SU-DHL-6 (cell line): ENCODE data around the gene LGALS9B.
"Not testable (repeated sequence)": the region's sequence is repeated elsewhere in the genome, so short reads cannot be mapped to it uniquely, and the experiment has no call there.

ENCODE experiments used
- H2AFZ ChIP-seq: fragments of 200-600 bp; sonication (generic); 2 replicates; pipeline ENCODE4 v1.6.1; 2014; ENCODE audit warnings: low read depth, mild to moderate bottlenecking, moderate library complexity, mixed read lengths, antibody characterized with exemption, low read length; ENCODE audit not compliant: severe bottlenecking
- H3F3A ChIP-seq: fragments of 200-600 bp; shearing (Covaris generic); 2 replicates; pipeline ENCODE4 v1.6.0; 2016; ENCODE audit warnings: antibody characterized with exemption, mild to moderate bottlenecking; ENCODE audit not compliant: insufficient read depth
- H3K27ac ChIP-seq: fragments of 200-600 bp; sonication (generic); 2 replicates; pipeline ENCODE4 v1.5.1; 2016; ENCODE audit warnings: low read depth, mild to moderate bottlenecking, low read length, moderate library complexity, mixed read lengths
- H3K27me3 ChIP-seq: fragments of 200-600 bp; sonication (generic), shearing (Covaris generic); 2 replicates; pipeline ENCODE4 v1.6.0; 2014; ENCODE audit warnings: mild to moderate bottlenecking, low read length
- H3K36me3 ChIP-seq: fragments of 200-600 bp; sonication (generic); 2 replicates; pipeline ENCODE4 v1.6.1; 2014; ENCODE audit warnings: mild to moderate bottlenecking, low read length, mixed read lengths
- H3K4me2 ChIP-seq: fragments of 300-600, 200-600 bp; shearing (Covaris generic), sonication (generic); 2 replicates; pipeline ENCODE4 v1.6.0; 2014; ENCODE audit warnings: low read length, low read depth, mild to moderate bottlenecking; ENCODE audit not compliant: poor library complexity, severe bottlenecking
- H3K4me3 ChIP-seq: fragments of 200-600 bp; sonication (generic); 2 replicates; pipeline ENCODE4 v1.5.1; 2014; ENCODE audit warnings: antibody characterized with exemption, low read length, mild to moderate bottlenecking, mixed read lengths; ENCODE audit not compliant: insufficient read depth, poor library complexity, severe bottlenecking
- H3K79me2 ChIP-seq: fragments of 200-600 bp; sonication (generic); 2 replicates; pipeline ENCODE4 v1.6.1; 2014; ENCODE audit warnings: mild to moderate bottlenecking, low read length, moderate library complexity; ENCODE audit not compliant: insufficient read depth
- H3K9ac ChIP-seq: fragments of 200-600 bp; sonication (generic); 2 replicates; pipeline ENCODE4 v1.7.0; 2014; ENCODE audit warnings: mild to moderate bottlenecking, low read length
- H3K9me2 ChIP-seq: fragments of 200-600 bp; sonication (generic); replicated peaks from 2 replicates; pipeline ENCODE4 v1.6.1; 2014; ENCODE audit warnings: low read length; ENCODE audit not compliant: insufficient read depth
- H3K9me3 ChIP-seq: fragments of 200-600 bp; sonication (generic); 2 replicates; pipeline ENCODE4 v1.6.1; 2014; ENCODE audit warnings: low read length, mixed read lengths; ENCODE audit not compliant: insufficient read depth
- H4K20me1 ChIP-seq: fragments of 200-600 bp; sonication (generic); 2 replicates; pipeline ENCODE4 v1.6.1; 2014; ENCODE audit warnings: low read depth, mild to moderate bottlenecking, antibody characterized with exemption, low read length, moderate library complexity, mixed read lengths

The LGALS9B gene

DNA sequence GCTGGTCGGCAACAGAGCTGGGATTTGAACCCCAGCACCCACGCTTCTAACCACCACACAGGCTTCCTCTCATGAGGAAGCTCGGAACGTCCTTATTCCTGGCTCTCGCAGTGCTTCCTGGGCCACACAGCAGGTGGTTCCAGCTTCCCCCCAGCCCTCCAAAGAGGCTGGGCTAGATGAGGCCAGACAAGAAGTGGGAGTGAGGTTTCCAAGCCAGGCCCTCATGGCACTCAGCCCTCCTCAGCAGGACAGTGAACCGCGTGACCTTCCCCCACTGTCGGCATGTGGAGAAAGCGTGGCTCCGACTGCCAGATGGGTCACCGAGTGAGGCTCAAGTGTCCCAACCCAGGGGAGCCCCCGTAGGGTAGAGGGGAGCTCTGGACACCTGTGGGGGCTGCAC, 1.8 kb downstream of the LGALS9B start:
- H3K36me3 ChIP-seq, H3K27ac ChIP-seq, H3K9me2 ChIP-seq, H3F3A ChIP-seq, H2AFZ ChIP-seq, H3K9ac ChIP-seq, H3K4me3 ChIP-seq, H4K20me1 ChIP-seq, H3K9me3 ChIP-seq, H3K27me3 ChIP-seq, H3K79me2 ChIP-seq, H3K4me2 ChIP-seq: not testable (repeated sequence)

- H3K9ac ChIP-seq, H3K27me3 ChIP-seq, H3K79me2 ChIP-seq, H3K9me2 ChIP-seq, H3K9me3 ChIP-seq, H3K36me3 ChIP-seq, H3F3A ChIP-seq, H3K4me2 ChIP-seq, H3K4me3 ChIP-seq, H4K20me1 ChIP-seq, H2AFZ ChIP-seq, H3K27ac ChIP-seq: not testable (repeated sequence)
These were observed 2.4 kb downstream of the LGALS9B start for GRCh38 chr17:20464854-20465414.

- not testable (repeated sequence) for H3K36me3 ChIP-seq, H3K27ac ChIP-seq, H3K9ac ChIP-seq
These were observed 5.2 kb downstream of the LGALS9B start for GRCh38 chr17:20462158-20462557.

DNA sequence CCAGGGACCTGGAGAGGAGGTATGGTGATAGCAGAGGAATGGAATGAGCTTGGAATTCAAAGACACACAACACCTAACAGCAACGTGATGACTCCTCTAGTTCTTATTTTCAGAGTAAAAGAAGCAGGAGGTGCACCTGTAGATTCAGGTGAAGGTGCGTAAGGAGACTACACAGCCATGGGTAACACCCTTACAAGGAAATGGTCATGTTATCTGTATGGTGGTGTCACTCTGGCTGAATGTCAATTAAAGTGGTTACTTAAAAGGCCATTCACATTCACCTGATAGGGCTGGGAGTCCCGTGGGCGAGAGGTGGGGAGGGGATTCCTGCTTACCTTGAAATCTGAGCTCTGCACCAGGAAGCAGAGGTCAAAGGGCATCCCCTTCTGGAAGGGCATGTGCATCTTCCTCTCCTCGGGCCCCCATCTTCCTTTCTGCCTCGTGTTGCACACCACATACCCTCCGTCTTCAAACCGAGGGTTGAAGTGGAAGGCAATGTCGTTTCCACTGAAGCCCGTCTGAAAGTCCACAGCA, 9.4 kb downstream of the LGALS9B start:
- H4K20me1 ChIP-seq, H3K36me3 ChIP-seq, H3K9me3 ChIP-seq: not testable (repeated sequence)

More at GRCh38 chr17:20462158-20462557, 5.2 kb downstream of the LGALS9B start:
- not testable (repeated sequence) for H3K79me2 ChIP-seq, H3K4me3 ChIP-seq, H2AFZ ChIP-seq, H3K9me2 ChIP-seq, H3F3A ChIP-seq, H3K4me2 ChIP-seq, H4K20me1 ChIP-seq, H3K27me3 ChIP-seq, H3K9me3 ChIP-seq

GRCh38 chr17:20455106-20455505, 12.2 kb downstream of the LGALS9B start:
- not testable (repeated sequence) for H3K27me3 ChIP-seq, H3K27ac ChIP-seq, H3K9me2 ChIP-seq, H3K4me3 ChIP-seq, H3K4me2 ChIP-seq, H3F3A ChIP-seq, H3K9me3 ChIP-seq, H3K36me3 ChIP-seq, H3K79me2 ChIP-seq, H2AFZ ChIP-seq, H4K20me1 ChIP-seq, H3K9ac ChIP-seq

More for the DNA sequence above, 9.4 kb downstream of the LGALS9B start:
- not testable (repeated sequence) for H3F3A ChIP-seq, H3K27me3 ChIP-seq, H3K79me2 ChIP-seq, H3K9ac ChIP-seq, H2AFZ ChIP-seq, H3K4me2 ChIP-seq, H3K27ac ChIP-seq, H3K4me3 ChIP-seq, H3K9me2 ChIP-seq

GRCh38 chr17:20453820-20454434, 13.4 kb downstream of the LGALS9B start:
- not testable (repeated sequence) for H3K9me2 ChIP-seq, H3K36me3 ChIP-seq, H3K9me3 ChIP-seq, H3K9ac ChIP-seq, H3K27me3 ChIP-seq, H3K4me3 ChIP-seq, H2AFZ ChIP-seq, H3K79me2 ChIP-seq, H3K4me2 ChIP-seq, H3F3A ChIP-seq, H3K27ac ChIP-seq, H4K20me1 ChIP-seq

DNA sequence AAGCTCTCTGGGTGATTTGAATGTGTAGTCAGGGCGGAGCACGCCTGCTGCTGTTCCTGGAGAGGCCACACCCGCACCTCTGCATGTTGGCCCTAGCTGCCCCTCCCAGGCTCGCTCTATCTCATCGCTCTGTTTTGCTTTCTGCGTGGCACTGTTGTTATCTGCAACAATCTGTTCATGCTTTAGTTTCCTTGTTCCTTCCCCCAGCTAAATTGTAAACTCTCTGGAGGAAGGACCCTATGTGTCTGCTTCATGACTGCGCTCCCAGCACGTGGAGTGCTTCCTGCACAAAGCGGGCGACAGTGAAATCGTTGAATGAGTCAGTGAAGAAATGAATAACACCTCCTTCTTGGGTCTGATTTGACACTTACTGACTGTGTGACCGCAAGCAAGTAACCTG, 16.5 kb downstream of the LGALS9B start:
- H3K9me2 ChIP-seq, H3K4me2 ChIP-seq, H3K27me3 ChIP-seq, H3K9me3 ChIP-seq, H3K36me3 ChIP-seq, H2AFZ ChIP-seq, H3K4me3 ChIP-seq, H3K9ac ChIP-seq, H3K27ac ChIP-seq, H3F3A ChIP-seq, H3K79me2 ChIP-seq, H4K20me1 ChIP-seq: not testable (repeated sequence)

GRCh38 chr17:20447534-20448321, 19.6 kb downstream of the LGALS9B start:
- H3F3A ChIP-seq, H3K9ac ChIP-seq, H3K4me2 ChIP-seq, H3K79me2 ChIP-seq, H4K20me1 ChIP-seq, H2AFZ ChIP-seq, H3K27me3 ChIP-seq, H3K9me2 ChIP-seq, H3K27ac ChIP-seq, H3K9me3 ChIP-seq, H3K36me3 ChIP-seq, H3K4me3 ChIP-seq: not testable (repeated sequence)
